Ishikawa (cell line): ENCODE measurements around the gene COQ5.

Source experiments
- CEBPB ChIP-seq: IDR thresholded peaks from 2 replicates; pipeline ENCODE4 v1.6.1; 2012
- CREB1 ChIP-seq: IDR thresholded peaks from 2 replicates; pipeline ENCODE4 v1.6.1; 2012; ENCODE audit warnings: low read depth
- EGR1 ChIP-seq: IDR thresholded peaks from 2 replicates; pipeline ENCODE4 v1.6.1; 2012
- EP300 ChIP-seq: IDR thresholded peaks from 2 replicates; pipeline ENCODE4 v1.6.1; 2012; ENCODE audit warnings: borderline replicate concordance
- FOXM1 ChIP-seq: IDR thresholded peaks from 2 replicates; pipeline ENCODE4 v1.6.1; 2012; ENCODE audit warnings: low read depth, borderline replicate concordance
- MAX ChIP-seq: IDR thresholded peaks from 2 replicates; pipeline ENCODE4 v1.6.1; 2012
- NFIC ChIP-seq: IDR thresholded peaks from 2 replicates; pipeline ENCODE4 v1.6.1; 2012
- RAD21 ChIP-seq: IDR thresholded peaks from 2 replicates; pipeline ENCODE4 v1.6.1; 2012; ENCODE audit warnings: low read depth
- REST ChIP-seq: IDR thresholded peaks from 2 replicates; pipeline ENCODE4 v1.6.1; 2012; ENCODE audit warnings: low read depth, mild to moderate bottlenecking
- TAF1 ChIP-seq: IDR thresholded peaks from 2 replicates; pipeline ENCODE4 v1.6.1; 2012; ENCODE audit warnings: low read depth, mild to moderate bottlenecking
- TCF12 ChIP-seq: IDR thresholded peaks from 2 replicates; pipeline ENCODE4 v1.6.1; 2012; ENCODE audit warnings: low read depth
- TEAD4 ChIP-seq: IDR thresholded peaks from 2 replicates; pipeline ENCODE4 v1.6.1; 2012
- USF1 ChIP-seq: IDR thresholded peaks from 2 replicates; pipeline ENCODE4 v1.6.1; 2012
- YY1 ChIP-seq: IDR thresholded peaks from 2 replicates; pipeline ENCODE4 v1.6.1; 2012; ENCODE audit warnings: low read depth
- ZBTB7A ChIP-seq: IDR thresholded peaks from 2 replicates; pipeline ENCODE4 v1.6.1; 2012; ENCODE audit warnings: low read depth

The COQ5 gene

GRCh38 chr12:120546050-120546386 is 17.1 kb upstream of the COQ5 start:
- TF ChIP-seq TAF1 (no peak), MAX (no peak), USF1 (no peak), REST (no peak), NFIC (no peak), EP300 (no peak), FOXM1 (no peak), CEBPB (no peak), ZBTB7A (no peak)

- TF ChIP-seq REST: no peak
- TF ChIP-seq FOXM1: no peak
- no peak for TF ChIP-seq RAD21
- TF ChIP-seq ZBTB7A: no peak
- no peak for TF ChIP-seq TEAD4
- TF ChIP-seq NFIC: no peak
- no peak for TF ChIP-seq CREB1
- no peak for TF ChIP-seq EP300
- TF ChIP-seq CEBPB: no peak
- TF ChIP-seq USF1: no peak
- no peak for TF ChIP-seq TCF12
- TF ChIP-seq EGR1: no peak
- no peak for TF ChIP-seq TAF1
Observed at GRCh38 chr12:120544691-120545090, 15.7 kb upstream of the COQ5 start.

GRCh38 chr12:120542166-120542565 is 13.2 kb upstream of the COQ5 start:
- TF ChIP-seq REST (no peak), TAF1 (no peak), NFIC (no peak), EP300 (no peak), TEAD4 (no peak), ZBTB7A (no peak), FOXM1 (no peak), YY1 (no peak), CREB1 (no peak), TCF12 (no peak)

GRCh38 chr12:120540445-120540844 is 11.5 kb upstream of the COQ5 start:
- TF ChIP-seq CREB1: no peak
- no peak for TF ChIP-seq TAF1
- no peak for TF ChIP-seq USF1
- no peak for TF ChIP-seq MAX
- no peak for TF ChIP-seq FOXM1
- no peak for TF ChIP-seq CEBPB
- TF ChIP-seq TEAD4: no peak
- TF ChIP-seq EGR1: no peak
- TF ChIP-seq RAD21: no peak
- no peak for TF ChIP-seq NFIC
- no peak for TF ChIP-seq YY1

GRCh38 chr12:120539303-120539702 is 10.3 kb upstream of the COQ5 start:
- no peak for TF ChIP-seq USF1
- no peak for TF ChIP-seq NFIC
- no peak for TF ChIP-seq CREB1
- TF ChIP-seq TCF12: no peak
- no peak for TF ChIP-seq RAD21
- TF ChIP-seq FOXM1: no peak
- TF ChIP-seq ZBTB7A: no peak
- TF ChIP-seq YY1: no peak
